ENCODE results near the gene RIMS3.
"Not testable (repeated sequence)": the region's sequence is repeated elsewhere in the genome, so short reads cannot be mapped to it uniquely, and the experiment has no call there.

RIMS3 gene

GRCh38 chr1:40582116-40582515, 83.4 kb downstream of the RIMS3 start:
- no peak for DNase-seq

- DNase-seq: no peak
Observed at GRCh38 chr1:40575336-40575735, 90.1 kb downstream of the RIMS3 start.

- DNase-seq: not testable (repeated sequence)
Observed at GRCh38 chr1:40574805-40575204, 90.7 kb downstream of the RIMS3 start.
